IPS DF 4.7 (cell line): ENCODE data around the gene RAB14.

Experiments used
- DNase-seq: peaks from one replicate; pipeline ENCODE4 v3.0.0-alpha.2; 2013; ENCODE audit warnings: low spot score; ENCODE audit errors: extremely low read depth

RAB14 gene

DNA sequence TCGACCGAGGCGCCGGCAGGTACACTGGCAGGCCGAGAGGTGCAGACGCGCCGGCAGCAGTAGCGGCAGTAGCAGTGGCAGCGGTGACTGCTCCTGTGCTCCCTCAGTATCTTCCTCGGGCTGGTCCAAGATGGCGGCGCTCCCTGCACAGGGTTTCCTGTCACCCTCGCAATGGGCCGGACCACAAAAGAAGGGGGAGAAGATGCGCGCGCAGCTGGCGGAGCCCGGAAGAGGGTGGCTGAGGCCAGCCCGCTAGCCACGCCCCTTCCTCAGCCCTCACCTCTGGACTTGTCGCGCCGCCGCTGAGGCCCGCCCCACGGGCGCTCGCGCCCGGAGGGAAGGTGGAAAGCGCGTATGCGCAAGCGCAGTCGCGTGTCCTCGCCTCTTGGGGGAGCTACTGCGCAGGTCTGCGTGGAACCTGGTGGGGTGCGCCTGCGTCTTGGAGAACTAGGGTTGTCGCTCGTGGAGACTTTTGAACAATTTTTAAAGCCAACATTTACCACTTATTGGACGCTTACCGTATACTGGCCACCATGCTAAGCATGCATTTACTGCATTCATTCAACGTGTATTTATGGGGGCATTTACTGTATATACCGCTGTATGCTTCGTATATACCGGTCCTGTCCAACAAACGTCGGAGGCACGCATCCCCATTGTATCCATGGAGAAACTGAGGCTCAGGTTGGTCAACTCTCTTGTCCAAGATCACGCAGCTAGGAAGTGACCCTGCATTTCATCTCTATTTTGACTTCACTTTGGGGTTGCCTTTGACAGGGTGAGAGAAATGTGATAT is at the start of gene RAB14:
Gene RAB14 (minus strand): TSS at position 132 of the 796 bp plus-strand sequence. CDS start 8,457 bp downstream, outside the sequence.
- DNase-seq, result peak; percentile 91

DNA sequence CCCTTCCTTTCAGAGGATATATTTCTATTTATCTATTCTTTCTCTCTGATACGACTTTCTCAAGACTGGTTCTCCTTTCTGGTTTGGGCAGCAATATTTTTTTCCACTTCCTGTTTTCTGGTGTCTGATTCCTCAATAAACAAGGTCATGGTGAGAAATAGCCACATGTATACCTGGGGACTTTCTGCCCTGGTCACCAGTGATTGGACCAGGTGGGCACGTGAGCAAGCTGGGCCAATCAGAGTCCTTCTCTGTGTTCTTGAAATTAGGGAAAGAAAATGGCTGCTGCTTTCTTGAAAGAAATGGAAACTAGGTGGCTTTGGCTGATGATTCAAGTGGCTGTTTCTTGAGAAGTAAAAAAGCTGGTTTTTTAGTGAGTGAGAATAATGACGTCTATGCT is 47.9 kb upstream of the RAB14 start:
- no peak for DNase-seq

DNA sequence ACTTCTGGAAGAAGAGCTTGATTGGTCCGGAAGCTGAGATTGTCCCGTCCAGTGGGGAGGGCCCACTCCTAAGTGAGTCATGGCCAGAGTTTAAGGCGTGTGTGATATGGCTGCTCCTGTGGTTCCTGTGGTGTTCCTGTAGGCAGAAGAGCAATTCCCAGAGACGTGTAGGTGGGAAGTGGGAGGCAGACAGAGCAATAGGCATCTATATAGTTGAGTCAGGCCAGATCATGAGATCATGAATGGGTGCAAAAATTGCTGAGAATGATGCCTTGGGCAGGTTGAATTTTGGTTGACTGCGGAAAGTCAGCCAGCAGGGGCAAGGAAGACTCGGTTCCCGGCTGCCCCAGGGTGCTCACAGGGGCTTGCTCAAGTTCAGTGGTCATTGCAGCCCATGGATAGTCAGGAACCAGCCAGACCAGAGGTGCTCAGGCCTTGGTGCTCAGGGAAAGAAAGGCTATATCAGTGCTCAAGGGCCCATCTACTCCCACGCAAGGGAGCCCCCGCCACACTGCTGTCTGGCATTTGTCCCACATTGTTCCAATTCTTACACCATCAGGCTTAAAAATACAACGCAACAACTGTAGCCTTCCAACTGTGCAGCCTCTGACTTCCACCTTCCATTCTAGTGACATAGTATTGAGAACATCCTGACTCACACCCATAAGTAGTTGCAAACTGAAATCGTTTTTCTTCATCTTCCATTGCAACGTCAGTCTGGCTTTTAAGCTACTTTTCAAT is 45.3 kb upstream of the RAB14 start:
- DNase-seq, result no peak

DNA sequence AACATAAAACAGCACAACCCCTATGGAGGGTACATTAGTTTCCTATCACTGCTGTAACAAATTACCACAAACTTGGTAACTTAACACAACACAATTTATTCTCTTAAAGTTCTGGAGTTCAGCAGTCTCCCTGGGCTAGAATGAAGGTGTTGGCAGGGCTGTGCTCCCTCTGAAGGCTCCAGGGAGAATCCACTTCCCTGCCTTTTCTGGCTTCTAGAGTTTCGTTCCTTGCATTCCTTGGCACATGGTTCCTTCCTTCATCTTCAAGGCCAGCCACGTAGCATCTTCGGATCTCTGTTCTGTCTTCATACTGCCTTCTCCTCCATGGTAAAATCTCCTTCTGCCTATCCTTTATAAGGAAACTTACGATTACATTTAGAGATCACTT is 41.3 kb upstream of the RAB14 start:
- no peak for DNase-seq

DNA sequence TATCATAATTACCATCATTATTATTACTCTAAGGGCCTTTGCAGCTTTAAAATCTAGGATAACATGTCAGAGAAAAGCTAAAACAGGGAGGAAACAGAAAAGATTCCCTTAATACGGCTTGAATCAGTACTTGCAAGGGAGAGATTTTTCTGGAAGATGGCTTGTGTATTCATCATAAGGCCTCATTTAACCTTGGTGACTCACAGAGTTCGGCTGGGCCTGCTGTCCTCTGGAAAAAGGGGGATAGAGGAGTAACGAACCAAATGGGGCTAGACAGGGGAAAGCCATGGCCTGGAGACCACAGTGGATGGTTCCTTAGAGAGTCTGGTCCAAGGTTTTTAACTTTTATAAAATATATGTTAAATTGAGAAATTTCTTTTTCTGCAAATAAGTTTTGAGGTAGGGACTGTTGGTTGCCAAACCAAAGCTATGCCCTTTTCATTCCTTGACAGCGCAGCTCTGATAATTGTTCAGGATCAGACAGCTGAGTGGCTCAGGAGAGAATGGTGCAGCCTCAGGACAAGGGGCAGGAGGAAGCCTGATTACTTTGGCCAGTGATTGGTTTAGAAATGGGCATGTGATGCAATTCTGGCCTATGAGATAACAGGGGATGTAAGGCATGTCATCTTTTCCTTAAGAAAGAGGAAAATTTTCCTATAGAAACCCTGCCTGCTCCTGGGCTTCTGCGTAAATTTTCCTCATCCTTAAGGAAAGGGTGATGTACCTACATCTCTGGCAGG is 40.7 kb upstream of the RAB14 start:
- DNase-seq, result no peak

DNA sequence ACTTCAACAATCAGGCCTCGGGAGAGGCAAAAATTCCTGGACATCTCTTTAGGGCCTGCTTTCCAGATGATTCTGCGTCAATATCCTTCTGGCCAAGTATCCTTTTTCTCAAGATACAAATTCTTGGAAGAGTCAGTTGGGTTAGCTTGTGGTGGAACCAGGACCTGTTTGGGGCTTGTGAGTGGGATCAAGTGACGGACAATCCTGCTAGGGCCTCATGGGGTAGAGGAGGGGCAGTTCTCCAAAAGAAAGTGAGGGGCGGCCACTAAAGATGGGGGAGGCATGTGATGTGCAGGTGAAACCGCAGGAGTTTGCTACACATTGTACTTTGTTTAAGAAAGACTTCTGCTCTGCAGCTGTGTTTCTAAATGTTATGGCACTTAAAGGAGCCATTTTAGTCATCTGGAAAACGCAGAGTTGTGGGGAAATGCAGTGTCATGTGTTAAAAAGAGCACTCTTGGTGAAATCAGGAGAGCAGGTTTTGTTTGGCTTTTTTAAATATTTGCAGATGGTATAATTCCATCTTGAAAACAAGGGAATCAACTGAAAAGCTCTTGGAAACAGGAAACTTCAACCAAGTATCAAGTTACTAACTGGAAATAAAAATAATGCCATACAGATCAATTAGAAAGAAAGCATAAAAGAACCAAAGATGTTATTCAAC is 38.9 kb upstream of the RAB14 start:
- DNase-seq, result no peak

DNA sequence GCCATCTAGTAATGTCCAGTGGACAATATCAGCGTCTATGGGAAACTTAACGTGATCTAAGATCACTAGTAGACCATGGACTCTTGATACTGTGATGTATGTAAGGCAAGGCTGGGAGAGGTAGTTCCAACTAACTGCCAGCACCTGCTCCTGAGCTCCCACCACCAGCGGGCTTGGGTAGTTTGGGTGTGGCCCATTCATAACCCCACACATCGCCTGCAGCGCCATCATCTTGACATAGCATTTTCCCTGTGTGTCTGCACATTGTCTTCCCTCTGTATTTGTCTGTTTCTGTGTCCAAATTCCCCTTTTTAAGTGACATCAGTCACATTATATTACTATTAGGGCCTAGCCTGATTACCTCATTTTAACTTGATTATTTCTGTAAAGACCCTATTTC is 38.2 kb upstream of the RAB14 start:
- no peak for DNase-seq

DNA sequence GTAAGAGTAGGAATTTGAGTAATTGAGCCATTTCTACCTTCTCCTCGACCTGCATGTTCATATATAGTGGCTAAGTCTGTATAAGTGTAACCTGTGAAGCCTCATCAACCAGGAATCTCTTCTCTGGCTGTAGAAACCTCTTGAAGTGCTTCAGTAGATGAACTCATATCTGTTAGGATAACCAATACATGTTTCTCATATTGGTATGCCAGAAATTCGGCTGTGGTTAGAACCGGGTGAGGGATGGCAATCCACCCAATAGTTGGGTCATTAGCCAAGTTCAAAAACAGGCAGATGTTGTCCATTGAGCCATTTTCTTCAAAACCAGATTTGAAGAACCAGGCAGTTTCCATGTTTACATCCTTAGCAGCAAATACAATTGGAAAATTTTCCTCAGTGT is 37.4 kb upstream of the RAB14 start:
- DNase-seq, result no peak

DNA sequence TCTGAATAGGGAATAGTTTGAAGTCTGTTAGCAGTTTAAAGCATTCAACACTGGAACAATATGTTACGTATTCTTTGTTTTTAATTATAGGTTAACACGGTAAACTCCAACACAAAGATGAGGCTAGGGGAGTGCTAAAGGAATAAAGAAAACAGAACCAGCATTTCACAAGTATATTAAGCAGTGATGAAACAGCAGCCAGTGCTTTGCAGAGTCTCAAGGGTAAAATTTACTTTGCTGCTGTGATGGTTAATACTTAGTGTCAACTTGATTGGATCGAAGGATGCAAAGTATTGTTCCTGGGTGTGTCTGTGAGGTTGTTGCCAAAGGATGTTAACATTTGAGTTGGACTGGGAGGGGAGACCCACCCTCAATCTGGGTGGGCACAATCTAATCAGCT is 36.2 kb upstream of the RAB14 start:
- DNase-seq, result no peak

DNA sequence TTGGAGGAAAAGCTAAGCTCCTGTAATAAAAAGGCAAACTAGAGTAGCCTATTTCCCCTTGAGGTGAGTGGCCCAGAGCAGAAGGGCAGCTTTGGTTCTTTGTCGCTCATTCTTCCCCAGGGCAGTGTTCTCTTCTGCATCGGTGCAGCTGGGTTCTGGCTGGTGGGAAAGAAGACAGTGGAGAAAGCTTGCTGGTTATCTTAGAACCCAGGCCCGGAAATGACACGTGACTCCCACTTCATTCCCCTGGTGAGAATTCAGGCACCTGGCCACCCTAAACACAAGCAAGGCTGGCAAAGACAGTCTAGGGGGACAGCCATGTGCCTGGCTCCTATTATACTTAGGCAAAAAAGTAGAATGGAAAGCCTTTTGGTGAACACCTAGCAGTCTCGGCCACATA is 33.8 kb upstream of the RAB14 start:
- no peak for DNase-seq

DNA sequence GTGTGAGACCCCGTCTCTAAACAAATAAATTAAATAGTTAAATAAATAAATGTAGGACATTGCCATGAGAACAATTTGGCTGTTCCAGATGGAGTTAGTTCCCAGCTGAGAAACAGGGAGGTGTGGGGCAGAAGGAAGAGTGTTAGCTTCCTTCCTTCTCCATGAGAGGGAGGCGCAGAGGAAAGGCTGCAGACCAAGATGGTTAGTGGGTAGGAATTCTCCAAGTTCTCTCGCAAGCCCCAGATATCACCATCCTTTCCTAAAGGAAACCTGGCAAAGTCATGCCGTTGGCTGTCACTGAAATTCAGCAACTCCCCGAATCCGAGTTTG is 33.1 kb upstream of the RAB14 start:
- no peak for DNase-seq

DNA sequence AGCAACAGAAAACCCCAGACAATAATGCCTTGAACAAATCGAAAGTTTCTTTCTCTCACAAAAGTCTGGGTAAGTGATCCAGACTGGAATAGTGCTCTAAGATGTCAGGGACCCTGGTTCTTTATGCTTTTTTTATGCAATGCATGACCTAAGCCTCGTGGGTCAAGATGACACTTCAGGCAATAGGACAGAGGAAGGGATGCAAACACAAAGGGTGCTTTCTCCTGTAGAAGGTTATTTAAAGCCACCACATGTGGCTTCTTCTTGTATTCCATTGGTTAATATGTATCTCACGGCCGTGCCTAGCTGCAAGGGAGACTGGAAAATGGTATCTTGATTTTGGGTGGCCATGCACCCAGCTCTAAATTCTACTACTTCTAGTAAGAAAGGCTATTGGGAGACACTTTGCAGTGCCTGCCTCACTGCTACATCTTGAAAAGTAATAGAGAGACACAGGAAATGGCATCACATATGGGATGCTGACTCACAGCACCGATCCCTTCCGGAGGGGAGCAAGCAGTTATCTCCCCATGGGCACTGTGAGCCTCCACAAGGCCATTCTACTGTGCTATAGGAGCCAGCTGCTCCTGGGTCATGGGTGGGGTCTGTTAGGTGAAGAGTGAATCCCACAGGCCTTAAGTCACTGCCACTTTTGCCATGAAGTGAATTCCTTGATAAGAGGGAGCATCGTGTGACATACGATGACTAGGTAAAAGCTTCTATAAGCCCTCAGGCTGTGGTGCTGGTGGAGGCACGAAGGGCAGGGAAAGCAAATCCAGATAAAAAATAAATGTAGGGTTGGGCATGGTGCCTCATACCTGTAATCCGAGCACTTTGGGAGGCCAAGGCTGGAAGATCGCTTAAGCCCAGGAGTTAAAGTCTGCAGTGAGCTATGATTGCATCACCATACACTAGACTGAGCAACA is 32.5 kb upstream of the RAB14 start:
- no peak for DNase-seq

DNA sequence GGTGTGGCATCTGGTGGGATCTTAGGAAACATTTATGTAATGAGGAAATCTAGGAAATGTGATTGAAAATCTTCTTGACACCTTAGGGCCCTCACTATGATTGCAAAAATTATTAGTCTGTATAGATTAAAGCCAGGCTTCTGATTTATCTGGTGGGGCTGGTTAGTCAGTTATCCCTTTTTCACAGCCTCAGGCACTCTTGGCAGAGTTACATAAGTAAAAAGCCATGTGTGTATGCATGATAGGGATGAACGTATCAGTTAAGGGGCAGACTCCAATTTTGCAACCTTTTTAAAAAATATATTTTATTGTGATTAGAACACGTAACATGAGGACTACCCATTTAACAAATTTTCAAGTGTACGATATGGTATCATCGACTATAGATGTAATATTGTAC is 30.6 kb upstream of the RAB14 start:
- no peak for DNase-seq

DNA sequence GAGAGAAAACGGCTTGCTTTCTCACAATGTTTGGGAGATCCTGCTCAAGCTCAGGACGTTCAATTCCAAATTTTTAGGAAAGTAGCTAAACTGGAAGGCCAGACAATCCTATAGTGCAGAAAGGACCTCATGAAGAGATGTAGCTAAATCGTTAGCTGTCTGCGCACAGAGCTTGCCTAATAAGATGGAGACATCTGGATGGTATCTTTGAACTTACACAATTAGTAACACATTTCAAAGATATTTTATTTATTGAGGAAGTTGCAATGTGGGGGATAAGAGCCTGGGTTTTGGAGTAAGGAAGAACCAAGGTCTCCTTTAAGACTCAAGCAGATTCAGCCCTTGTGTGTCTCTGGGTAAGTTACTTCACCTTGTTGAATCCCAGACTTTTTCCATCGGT is 28.6 kb upstream of the RAB14 start:
- no peak for DNase-seq

DNA sequence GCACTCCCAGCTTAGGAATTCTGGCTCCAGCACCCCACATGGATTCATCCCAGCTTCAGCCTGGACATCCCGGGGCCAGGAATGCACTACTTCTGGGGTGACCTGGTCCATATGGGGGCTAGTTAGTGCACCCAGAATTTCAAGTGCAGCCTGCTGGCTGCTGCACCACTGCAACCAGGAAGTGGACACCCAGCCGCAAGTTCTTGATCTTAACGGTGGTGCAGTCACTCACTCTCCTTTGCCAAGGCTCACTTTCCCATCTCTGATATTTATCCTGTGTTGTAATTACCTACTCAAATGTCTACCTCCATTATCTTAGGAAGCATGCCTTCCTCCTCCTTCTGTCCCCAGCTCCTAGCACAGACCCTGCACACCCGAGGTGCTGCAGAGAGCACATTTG is 26.2 kb upstream of the RAB14 start:
- no peak for DNase-seq

DNA sequence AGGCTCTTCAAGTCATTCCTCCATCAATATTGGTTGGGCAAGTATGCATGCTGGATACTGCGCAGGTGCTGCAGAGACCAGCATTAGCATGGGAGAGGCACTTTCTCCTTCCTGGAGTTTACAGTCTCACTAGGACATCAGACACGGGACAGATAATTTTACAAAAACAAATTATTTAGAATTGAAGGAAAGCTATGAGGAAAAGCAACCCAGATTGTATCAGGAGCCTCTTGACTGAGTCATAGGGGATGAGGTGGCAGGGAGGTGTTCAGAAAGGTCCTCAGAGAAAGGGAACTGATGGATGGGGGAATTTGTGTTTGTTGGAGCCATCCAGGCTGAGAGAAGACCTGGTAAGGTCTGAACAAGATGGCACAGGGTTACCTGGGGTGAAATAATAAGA is 24.5 kb upstream of the RAB14 start:
- no peak for DNase-seq

DNA sequence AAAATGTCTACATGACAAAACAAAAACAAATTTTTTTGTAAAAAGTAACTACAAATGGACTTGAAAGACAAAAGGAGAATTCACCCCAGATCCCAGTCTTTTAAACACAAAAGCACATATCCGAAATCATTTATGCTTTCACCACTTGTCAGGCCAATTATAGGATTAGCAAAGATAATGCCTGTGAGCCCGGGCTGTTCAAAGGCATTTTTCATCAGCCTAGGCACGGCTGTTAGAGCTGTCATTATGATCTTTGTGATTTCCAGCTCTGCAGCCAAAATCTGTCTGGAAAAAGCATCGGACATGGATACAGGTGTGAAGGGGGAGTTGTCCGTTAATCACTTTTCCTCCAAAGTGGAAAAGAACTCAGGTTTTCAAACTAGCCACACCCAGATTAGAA is 23.6 kb upstream of the RAB14 start:
- no peak for DNase-seq

DNA sequence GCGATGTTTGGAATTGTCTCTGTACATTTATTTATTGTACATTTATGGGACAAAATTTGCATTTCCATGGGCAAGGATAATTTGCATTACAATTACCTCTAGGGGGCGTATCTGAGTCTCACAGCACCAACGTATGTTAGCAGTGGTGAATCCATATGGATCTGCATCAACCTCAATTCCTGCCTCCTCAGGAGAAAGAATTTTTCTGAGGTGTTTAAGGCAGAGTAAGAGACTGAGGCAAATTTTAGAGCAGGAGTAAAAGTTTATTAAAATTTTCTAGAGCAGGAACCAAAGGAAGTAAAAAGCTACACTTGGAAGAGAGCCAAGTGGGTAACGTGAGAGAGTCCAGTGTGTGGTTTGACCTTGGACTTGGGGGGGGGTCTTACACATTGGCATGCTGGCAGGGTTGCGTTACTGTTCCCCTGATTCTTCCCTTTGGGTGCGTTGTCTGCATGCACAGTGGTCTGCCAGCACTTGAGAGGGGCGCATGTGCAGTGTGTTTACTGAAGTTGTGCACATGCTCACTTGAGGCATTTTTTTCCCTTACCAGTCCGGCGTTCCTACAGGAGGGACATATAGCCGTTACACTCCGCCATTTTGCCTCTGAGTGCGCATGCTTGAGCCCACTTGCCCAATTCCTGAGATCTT is 21.0 kb upstream of the RAB14 start:
- DNase-seq, result no peak

DNA sequence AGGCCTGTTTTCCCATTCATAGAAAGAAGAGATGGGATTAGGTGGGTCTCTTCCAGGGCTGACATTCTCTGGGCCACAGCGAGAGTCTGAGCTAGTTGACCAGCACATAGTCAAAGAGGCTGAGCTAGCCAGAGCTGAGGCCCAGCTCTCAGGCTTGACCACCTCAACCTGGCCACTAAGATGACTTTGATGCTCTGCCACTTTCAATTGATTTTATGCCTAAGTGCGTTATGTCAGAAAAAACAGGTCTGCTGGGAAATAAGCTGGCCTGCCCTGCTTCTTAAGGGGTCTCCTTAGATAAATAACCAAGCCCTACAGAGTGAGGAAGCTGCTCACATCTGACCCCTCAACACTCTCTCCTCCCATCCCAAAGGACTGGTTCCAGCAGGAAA is 20.0 kb upstream of the RAB14 start:
- no peak for DNase-seq

DNA sequence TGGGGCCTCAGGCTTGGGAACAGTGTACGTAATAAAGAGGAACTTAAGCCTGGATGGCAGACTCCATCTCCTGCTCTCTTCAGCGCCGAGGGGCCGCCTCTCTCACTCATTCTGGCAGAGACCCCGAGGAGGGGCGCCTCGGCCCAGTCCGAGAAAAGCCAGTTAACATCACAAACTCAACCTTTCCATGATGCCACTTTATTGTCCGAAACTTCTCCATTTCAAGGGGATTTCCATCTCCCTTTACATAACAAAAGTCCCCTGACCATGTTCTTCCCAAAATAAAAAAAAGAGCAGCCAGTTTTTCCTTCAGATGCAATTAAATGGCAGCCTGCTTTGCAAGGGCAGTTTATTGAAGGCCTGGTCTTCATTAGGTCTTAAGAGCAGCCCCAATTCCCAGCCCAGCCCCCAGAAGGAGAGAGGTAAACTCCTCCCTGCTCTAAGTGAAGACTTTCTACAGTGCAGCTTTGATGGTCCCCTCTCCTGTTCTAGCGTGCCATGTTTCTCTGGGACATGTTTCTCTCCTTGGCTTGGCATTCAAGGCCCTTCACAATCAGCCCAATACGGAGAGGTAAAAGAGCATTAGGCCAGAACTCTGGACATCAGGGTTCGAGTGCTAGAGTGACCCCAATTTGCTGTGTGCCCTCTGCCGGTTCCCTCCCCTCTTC is 19.5 kb upstream of the RAB14 start:
- no peak for DNase-seq
